Neural progenitor cell (in vitro differentiated cells): ENCODE results near the gene RTN4R.
"Not testable (repeated sequence)": the region's sequence is repeated elsewhere in the genome, so short reads cannot be mapped to it uniquely, and the experiment has no call there.

Experiments
- CTCF ChIP-seq: fragments of 200-600 bp; sonication (generic); IDR thresholded peaks from 2 replicates; pipeline ENCODE4 v1.5.1; 2017; ENCODE audit warnings: antibody characterized with exemption, mild to moderate bottlenecking
- EZH2phosphoT487 ChIP-seq: fragments of 200-600 bp; sonication (generic); IDR thresholded peaks from 2 replicates; pipeline ENCODE4 v1.6.1; 2017; ENCODE audit warnings: antibody characterized with exemption

DNA sequence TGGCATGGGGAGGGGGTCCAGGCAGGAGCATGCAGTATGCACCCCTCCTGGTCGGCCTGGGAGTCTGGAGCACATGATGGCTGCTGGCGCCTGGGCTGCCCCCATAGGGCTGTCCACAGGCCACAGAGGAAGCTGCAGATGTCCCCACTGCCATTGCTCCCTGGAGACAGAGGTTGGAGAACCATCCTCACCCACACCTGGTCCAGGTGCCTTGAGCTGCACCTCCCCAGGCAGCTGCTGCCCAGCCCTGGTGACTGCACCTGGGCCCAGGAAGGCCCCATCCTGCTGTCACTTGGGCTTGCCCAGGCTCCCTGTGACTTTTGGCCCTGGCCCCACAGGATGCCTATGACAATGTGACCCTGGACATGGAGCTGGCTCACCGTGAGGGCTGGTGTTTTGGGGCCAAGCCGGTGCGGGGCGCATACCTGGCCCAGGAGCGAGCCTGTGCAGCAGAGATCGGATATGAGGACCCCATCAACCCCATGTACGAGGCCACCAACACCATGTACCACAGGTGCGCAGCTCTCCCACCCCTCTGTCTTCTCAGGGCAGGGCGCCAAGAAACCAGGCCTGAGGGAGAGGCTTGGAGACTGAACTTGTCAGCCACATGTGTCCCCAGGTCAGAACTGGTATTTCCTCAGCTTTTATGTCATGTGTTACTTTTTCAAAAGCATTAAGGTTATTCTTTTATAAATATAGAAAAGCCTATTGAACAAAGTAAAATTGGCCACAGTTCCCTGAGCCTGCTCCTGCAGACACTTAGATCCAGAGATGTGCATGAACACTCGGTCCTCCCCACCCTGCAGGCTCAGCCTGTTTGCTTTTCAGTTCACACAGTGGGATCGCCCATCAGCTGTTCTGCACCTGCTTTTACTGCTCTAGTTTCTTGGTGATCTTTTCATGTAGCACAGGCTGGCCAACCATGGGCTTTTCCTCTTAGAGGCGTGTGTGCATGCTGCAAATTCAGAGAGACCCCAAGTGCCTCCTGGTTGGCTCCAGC is 39.6 kb upstream of the RTN4R start:
- TF ChIP-seq CTCF, EZH2phosphoT487: not testable (repeated sequence)
